ENCODE results near the gene SGIP1.

Gene SGIP1

GRCh38 chr1:66510407-66510806, 23.5 kb upstream of the SGIP1 start:
- no peak overlapping the region for H3K9ac ChIP-seq (ENCODE audit: low read length)
- H4K20me1 ChIP-seq (ENCODE audit: insufficient read depth, low read length), result no peaks in the 10 kb centered on the region
- H2AFZ ChIP-seq (ENCODE audit: low read length), result no peak overlapping the region
- no peaks in the 10 kb centered on the region for H3K79me2 ChIP-seq (ENCODE audit: low read length)
- no peak overlapping the region for H3K4me3 ChIP-seq (ENCODE audit: low read length)
- H3K9me2 ChIP-seq (replicated peaks; ENCODE audit: insufficient read depth, low read length), result no peaks in the 10 kb centered on the region
- no peak overlapping the region for H3K27ac ChIP-seq (ENCODE audit: low read length)
- no peaks in the 10 kb centered on the region for H3K9me3 ChIP-seq (replicated peaks; ENCODE audit: insufficient read depth, low read length)
- no peaks in the 10 kb centered on the region for H3K36me3 ChIP-seq (replicated peaks; ENCODE audit: insufficient read depth, low read length)
- no peaks in the 10 kb centered on the region for H3K4me1 ChIP-seq (ENCODE audit: low read length)
- no peaks in the 10 kb centered on the region for H3F3A ChIP-seq (ENCODE audit: insufficient read depth, low read length)
- TF ChIP-seq EZH2phosphoT487 (IDR thresholded peaks at IDR 0.05; ENCODE audit: low read length) (no peak), CTCF (IDR thresholded peaks at IDR 0.05; ENCODE audit: low read length) (no peak), EZH2 (optimal IDR thresholded peaks at IDR 0.05; ENCODE audit: low read depth, low read length) (no peak)
- no peaks in the 10 kb centered on the region for H3K27me3 ChIP-seq (replicated peaks; ENCODE audit: insufficient read depth, low read length)
- no peak overlapping the region for H3K4me2 ChIP-seq (ENCODE audit: low read depth, low read length)
- no peak for DNase-seq

GRCh38 chr1:66511118-66511517, 22.8 kb upstream of the SGIP1 start:
- no peaks in the 10 kb centered on the region for H3K27me3 ChIP-seq (replicated peaks; ENCODE audit: insufficient read depth, low read length)
- H3K9ac ChIP-seq (ENCODE audit: low read length), result no peak overlapping the region
- no peaks in the 10 kb centered on the region for H3K79me2 ChIP-seq (ENCODE audit: low read length)
- TF ChIP-seq EZH2 (optimal IDR thresholded peaks at IDR 0.05; ENCODE audit: low read depth, low read length) (no peak), EZH2phosphoT487 (IDR thresholded peaks at IDR 0.05; ENCODE audit: low read length) (no peak), CTCF (IDR thresholded peaks at IDR 0.05; ENCODE audit: low read length) (no peak)
- no peaks in the 10 kb centered on the region for H3K9me2 ChIP-seq (replicated peaks; ENCODE audit: insufficient read depth, low read length)
- no peaks in the 10 kb centered on the region for H3K9me3 ChIP-seq (replicated peaks; ENCODE audit: insufficient read depth, low read length)
- H3F3A ChIP-seq (ENCODE audit: insufficient read depth, low read length), result no peaks in the 10 kb centered on the region
- no peaks in the 10 kb centered on the region for H4K20me1 ChIP-seq (ENCODE audit: insufficient read depth, low read length)
- H2AFZ ChIP-seq (ENCODE audit: low read length), result no peak overlapping the region
- H3K36me3 ChIP-seq (replicated peaks; ENCODE audit: insufficient read depth, low read length), result no peaks in the 10 kb centered on the region
- no peak for DNase-seq
- no peak overlapping the region for H3K4me2 ChIP-seq (ENCODE audit: low read depth, low read length)
- no peak overlapping the region for H3K4me3 ChIP-seq (ENCODE audit: low read length)
- no peaks in the 10 kb centered on the region for H3K4me1 ChIP-seq (ENCODE audit: low read length)
- no peak overlapping the region for H3K27ac ChIP-seq (ENCODE audit: low read length)

GRCh38 chr1:66517959-66518358, 16.0 kb upstream of the SGIP1 start:
- no peaks in the 10 kb centered on the region for H4K20me1 ChIP-seq (ENCODE audit: insufficient read depth, low read length)
- no peak for TF ChIP-seq EZH2 (optimal IDR thresholded peaks at IDR 0.05; ENCODE audit: low read depth, low read length)
- TF ChIP-seq CTCF (IDR thresholded peaks at IDR 0.05; ENCODE audit: low read length), result no peak
- TF ChIP-seq EZH2phosphoT487 (IDR thresholded peaks at IDR 0.05; ENCODE audit: low read length), result no peak
- H3K9ac ChIP-seq (ENCODE audit: low read length), result no peak overlapping the region
- no peak overlapping the region for H3K27ac ChIP-seq (ENCODE audit: low read length)
- H3K79me2 ChIP-seq (ENCODE audit: low read length), result no peaks in the 10 kb centered on the region
- no peaks in the 10 kb centered on the region for H3K9me3 ChIP-seq (replicated peaks; ENCODE audit: insufficient read depth, low read length)
- no peaks in the 10 kb centered on the region for H3K9me2 ChIP-seq (replicated peaks; ENCODE audit: insufficient read depth, low read length)
- H3K27me3 ChIP-seq (replicated peaks; ENCODE audit: insufficient read depth, low read length), result no peaks in the 10 kb centered on the region
- no peak for DNase-seq
- no peak overlapping the region for H3K4me3 ChIP-seq (ENCODE audit: low read length)
- no peaks in the 10 kb centered on the region for H3K4me1 ChIP-seq (ENCODE audit: low read length)
- H3K36me3 ChIP-seq (replicated peaks; ENCODE audit: insufficient read depth, low read length), result no peaks in the 10 kb centered on the region
- no peaks in the 10 kb centered on the region for H3F3A ChIP-seq (ENCODE audit: insufficient read depth, low read length)
- no peak overlapping the region for H2AFZ ChIP-seq (ENCODE audit: low read length)
- no peak overlapping the region for H3K4me2 ChIP-seq (ENCODE audit: low read depth, low read length)
